ENCODE measurements around the gene MAP4K4. TPM values are rescaled to one million over a fixed set of nuclear protein-coding genes. Genes with fewer than 3 reads are reported as not detected.

MAP4K4 gene
- total and polyA plus RNA-seq, 2 donors from 2014 or later = 8.4 to 62.8 TPM

- no peak for DNase-seq
Measured at GRCh38 chr2:101714118-101714517, 16.6 kb downstream of the MAP4K4 start.

GRCh38 chr2:101717071-101717845, 19.8 kb downstream of the MAP4K4 start:
- no peak overlapping the region for H3K27ac ChIP-seq (ENCODE audit: low read depth in 2 of 2, low read length in 2 of 2)

More at GRCh38 chr2:101714118-101714517, 16.6 kb downstream of the MAP4K4 start:
- no peak overlapping the region for H3K4me3 ChIP-seq (ENCODE audit: low read length in 3 of 3)
- no peak for FAIRE-seq
- no peak overlapping the region for H3K27ac ChIP-seq (ENCODE audit: low read depth in 2 of 2, low read length in 2 of 2)
- no peak overlapping the region for H3K9ac ChIP-seq (ENCODE audit: low read length in 3 of 3)
- H3K36me3 ChIP-seq (ENCODE audit: control insufficient read depth in 2 of 3, insufficient read depth in 3 of 3, low read length in 3 of 3) = no peaks in the 10 kb centered on the region
- intact Hi-C loops (cut with DNase I) = no loop called here
- no peaks in the 10 kb centered on the region for H3K9me3 ChIP-seq (ENCODE audit: control insufficient read depth in 2 of 3, insufficient read depth in 1 of 3, low read length in 3 of 3)
- H3K4me1 ChIP-seq (ENCODE audit: control insufficient read depth in 2 of 3, insufficient read depth in 2 of 3, low read depth in 1 of 3, low read length in 3 of 3) = peaks cover 0 to 7% (median 4%) of the 10 kb centered on the region in 3 donors
- TF ChIP-seq, protein P1, sequence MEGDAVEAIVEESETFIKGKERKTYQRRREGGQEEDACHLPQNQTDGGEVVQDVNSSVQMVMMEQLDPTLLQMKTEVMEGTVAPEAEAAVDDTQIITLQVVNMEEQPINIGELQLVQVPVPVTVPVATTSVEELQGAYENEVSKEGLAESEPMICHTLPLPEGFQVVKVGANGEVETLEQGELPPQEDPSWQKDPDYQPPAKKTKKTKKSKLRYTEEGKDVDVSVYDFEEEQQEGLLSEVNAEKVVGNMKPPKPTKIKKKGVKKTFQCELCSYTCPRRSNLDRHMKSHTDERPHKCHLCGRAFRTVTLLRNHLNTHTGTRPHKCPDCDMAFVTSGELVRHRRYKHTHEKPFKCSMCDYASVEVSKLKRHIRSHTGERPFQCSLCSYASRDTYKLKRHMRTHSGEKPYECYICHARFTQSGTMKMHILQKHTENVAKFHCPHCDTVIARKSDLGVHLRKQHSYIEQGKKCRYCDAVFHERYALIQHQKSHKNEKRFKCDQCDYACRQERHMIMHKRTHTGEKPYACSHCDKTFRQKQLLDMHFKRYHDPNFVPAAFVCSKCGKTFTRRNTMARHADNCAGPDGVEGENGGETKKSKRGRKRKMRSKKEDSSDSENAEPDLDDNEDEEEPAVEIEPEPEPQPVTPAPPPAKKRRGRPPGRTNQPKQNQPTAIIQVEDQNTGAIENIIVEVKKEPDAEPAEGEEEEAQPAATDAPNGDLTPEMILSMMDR (IDR thresholded peaks at IDR 0.05; ENCODE audit: borderline replicate concordance, extremely low read depth, insufficient read depth) = no peak
- no peaks in the 10 kb centered on the region for H3K27me3 ChIP-seq (ENCODE audit: control insufficient read depth, insufficient read depth, low read length)

GRCh38 chr2:101718479-101718878, 21.0 kb downstream of the MAP4K4 start:
- TF ChIP-seq, protein P1 (IDR thresholded peaks at IDR 0.05; ENCODE audit: borderline replicate concordance, extremely low read depth, insufficient read depth) = no peak
- DNase-seq (no peak), FAIRE-seq (no peak)
- no peaks in the 10 kb centered on the region for H3K27me3 ChIP-seq (ENCODE audit: control insufficient read depth, insufficient read depth, low read length)
- H3K9me3 ChIP-seq (ENCODE audit: control insufficient read depth in 2 of 3, insufficient read depth in 1 of 3, low read length in 3 of 3) = no peaks in the 10 kb centered on the region
- H3K27ac ChIP-seq (ENCODE audit: low read depth in 2 of 2, low read length in 2 of 2) = no peak overlapping the region
- no peak overlapping the region for H3K4me3 ChIP-seq (ENCODE audit: low read length in 3 of 3)
- no peaks in the 10 kb centered on the region for H3K36me3 ChIP-seq (ENCODE audit: control insufficient read depth in 2 of 3, insufficient read depth in 3 of 3, low read length in 3 of 3)
- intact Hi-C loops (cut with DNase I) = no loop called here
- H3K9ac ChIP-seq (ENCODE audit: low read length in 3 of 3) = no peak overlapping the region
- peaks cover 0 to 7% (median 4%) of the 10 kb centered on the region in 3 donors for H3K4me1 ChIP-seq (ENCODE audit: control insufficient read depth in 2 of 3, insufficient read depth in 2 of 3, low read depth in 1 of 3, low read length in 3 of 3)

More at GRCh38 chr2:101717071-101717845, 19.8 kb downstream of the MAP4K4 start:
- DNase-seq (peak in 1 of 5 donors; percentile 5), FAIRE-seq (no peak)
- Histone ChIP-seq H3K36me3 (ENCODE audit: control insufficient read depth in 2 of 3, insufficient read depth in 3 of 3, low read length in 3 of 3) (no peaks in the 10 kb centered on the region), H3K9ac (ENCODE audit: low read length in 3 of 3) (no peak overlapping the region), H3K9me3 (ENCODE audit: control insufficient read depth in 2 of 3, insufficient read depth in 1 of 3, low read length in 3 of 3) (no peaks in the 10 kb centered on the region), H3K27me3 (ENCODE audit: control insufficient read depth, insufficient read depth, low read length) (no peaks in the 10 kb centered on the region), H3K4me1 (ENCODE audit: control insufficient read depth in 2 of 3, insufficient read depth in 2 of 3, low read depth in 1 of 3, low read length in 3 of 3) (peaks cover 0 to 7% (median 4%) of the 10 kb centered on the region in 3 donors), H3K4me3 (ENCODE audit: low read length in 3 of 3) (no peak overlapping the region)
- intact Hi-C loops (cut with DNase I) = no loop called here
- TF ChIP-seq, protein P1 (IDR thresholded peaks at IDR 0.05; ENCODE audit: borderline replicate concordance, extremely low read depth, insufficient read depth) = no peak

Data from kidney (tissue), 14 donors.